K562 (cell line): ENCODE data around the gene PCBP2. TPM values are rescaled to one million over a fixed set of nuclear protein-coding genes. Genes with fewer than 3 reads are reported as not detected.

Experiments used
- ADNP ChIP-seq: fragments of 200-800 bp; sonication (Bioruptor generic); IDR thresholded peaks from 2 replicates; pipeline ENCODE4 v1.6.1; 2016; ENCODE audit warnings: missing genetic modification characterization, missing compliant biosample characterization
- BDP1 ChIP-seq: IDR thresholded peaks from 3 replicates; pipeline ENCODE4 v1.6.1; 2011; ENCODE audit not compliant: insufficient read length, insufficient read depth
- BRCA1 ChIP-seq, 2 experiments: fragments of 450-650 bp in 1 of 2; sonication (generic) in 1 of 2; formaldehyde crosslinking in 1 of 2; IDR thresholded peaks; 2 replicates each; pipeline versions ENCODE4 v1.5.0 to v1.6.1; 2017 to 2020; ENCODE audit warnings: mild to moderate bottlenecking in 1 of 2, missing genetic modification reagents in 1 of 2
- CHD1 ChIP-seq: fragments of 200-600 bp; sonication (generic); IDR thresholded peaks from one replicate; pipeline ENCODE4 v1.6.1; 2012; ENCODE audit warnings: mild to moderate bottlenecking, moderate library complexity, low read length, inconsistent platforms
- ESRRA ChIP-seq: fragments of 450-650 bp; IDR thresholded peaks from 2 replicates; pipeline ENCODE4 v1.6.1; 2014; ENCODE audit warnings: low read depth, mild to moderate bottlenecking, moderate library complexity, borderline replicate concordance
- FOXJ2 ChIP-seq: fragments of 200-800 bp; sonication (Bioruptor generic); IDR thresholded peaks from 2 replicates; pipeline ENCODE4 v1.6.1; 2016; ENCODE audit warnings: missing genetic modification characterization, missing compliant biosample characterization
- FOXP1 ChIP-seq: sonication (generic); formaldehyde crosslinking; IDR thresholded peaks from 2 replicates; pipeline ENCODE4 v1.8.0; 2022; ENCODE audit warnings: mild to moderate bottlenecking, missing genetic modification reagents
- GTF2A2 ChIP-seq: IDR thresholded peaks from 2 replicates; pipeline ENCODE4 v1.6.1; 2016; ENCODE audit warnings: mild to moderate bottlenecking, missing genetic modification characterization, missing compliant biosample characterization
- HMG20A ChIP-seq: fragments of 450-650 bp; formaldehyde crosslinking; conservative IDR thresholded peaks from 2 replicates; pipeline ENCODE4 v1.4.0; 2020; ENCODE audit warnings: mild to moderate bottlenecking, mixed read lengths
- KLF6 ChIP-seq: fragments of 250-450 bp; sonication (Bioruptor Pico); IDR thresholded peaks from 2 replicates; pipeline ENCODE4 v1.4.0; 2020; ENCODE audit warnings: mild to moderate bottlenecking, moderate library complexity, borderline replicate concordance
- NCOA2 ChIP-seq, 2 experiments: fragments of 450-650 bp; IDR thresholded peaks; 2 replicates each; pipeline ENCODE4 v1.6.1; 2018; ENCODE audit warnings: mild to moderate bottlenecking in 2 of 2, moderate library complexity in 1 of 2; ENCODE audit not compliant: partially characterized antibody in 2 of 2
- PHF8 ChIP-seq: fragments of 200-600 bp; sonication (generic); IDR thresholded peaks from 2 replicates; pipeline ENCODE4 v1.6.1; 2012; ENCODE audit warnings: mixed run types, mild to moderate bottlenecking, inconsistent platforms, low read length, moderate library complexity, borderline replicate concordance
- TAF1 ChIP-seq: IDR thresholded peaks from 2 replicates; pipeline ENCODE4 v1.6.1; 2011; ENCODE audit warnings: mild to moderate bottlenecking, low read length, moderate library complexity; ENCODE audit not compliant: insufficient read depth, control insufficient read depth, severe bottlenecking; ENCODE audit errors: extremely low read depth
- ZFP1 ChIP-seq: fragments of 450-650 bp; formaldehyde crosslinking; IDR thresholded peaks from 2 replicates; pipeline ENCODE4 v1.4.0; 2020; ENCODE audit warnings: mild to moderate bottlenecking, mixed read lengths
- ZNF217 ChIP-seq: sonication (generic); formaldehyde crosslinking; IDR thresholded peaks from 2 replicates; pipeline ENCODE4 v1.8.0; 2022; ENCODE audit warnings: mild to moderate bottlenecking, missing genetic modification reagents
- ZNF586 ChIP-seq: fragments of 450-650 bp; formaldehyde crosslinking; conservative IDR thresholded peaks from 2 replicates; pipeline ENCODE4 v1.4.0; 2020; ENCODE audit warnings: mild to moderate bottlenecking, moderate library complexity
- polyA plus RNA-seq, 8 experiments: library from polyadenylated mRNA; depleted of rRNA in 4 of 8; stranded (reverse) in 5 of 8; unstranded in 3 of 8; fragments of >200 nt; fragmentation: Nextera tagmentation in 2 of 8; fragmentation: Illumina TruSeq in 1 of 8; extraction: Ambion mirVana in 2 of 8; extraction: Trizol in 1 of 8; gene quantifications; 2 replicates each; pipeline versions ENCODE4 v1.2.1 to v1.2.3, GENCODE V29; 2011 to 2014; ENCODE audit warnings: inconsistent platforms in 1 of 8, missing spikeins in 1 of 8
- total RNA-seq, 7 experiments: library from RNA; depleted of rRNA in 6 of 7; stranded (reverse); fragments of >200 nt in 6 of 7; fragmentation: Illumina TruSeq in 2 of 7; extraction: Trizol in 2 of 7; gene quantifications; 2 replicates each; pipeline versions ENCODE4 v1.2.1 to v1.2.3, GENCODE V29; 2011 to 2021; ENCODE audit warnings: low replicate concordance in 1 of 7
- TF ChIP-seq, protein P1 (sequence below), 3 experiments: fragments of 200-800 bp in 1 of 3; sonication (Bioruptor generic) in 1 of 3; sonication (generic) in 1 of 3; formaldehyde crosslinking in 1 of 3; IDR thresholded peaks; 2 replicates each; pipeline versions ENCODE4 v1.6.1 to v1.8.0; 2016 to 2022; ENCODE audit warnings: mild to moderate bottlenecking in 2 of 3, missing compliant biosample characterization in 2 of 3, missing genetic modification characterization in 2 of 3, missing genetic modification reagents in 1 of 3
- TF ChIP-seq, protein P2 (sequence below): fragments of 250-450 bp; sonication (Bioruptor Pico); IDR thresholded peaks from 2 replicates; pipeline ENCODE4 v1.4.0; 2020
- TF ChIP-seq, protein P3 (sequence below): sonication (generic); formaldehyde crosslinking; IDR thresholded peaks from 2 replicates; pipeline ENCODE4 v1.8.0; 2022; ENCODE audit warnings: missing genetic modification reagents, mild to moderate bottlenecking, moderate library complexity, borderline replicate concordance
- TF ChIP-seq, protein P4 (sequence below): fragments of 250-450 bp; sonication (Bioruptor Pico); IDR thresholded peaks from 2 replicates; pipeline ENCODE4 v1.9.0; 2021; ENCODE audit warnings: mild to moderate bottlenecking, inconsistent platforms

Gene PCBP2
- total and polyA plus RNA-seq, 9 of the 15 experiments (the other 6 are each of a cell fraction or from before 2014, with no cell fraction given) = 137 to 831 (median 328) TPM

DNA sequence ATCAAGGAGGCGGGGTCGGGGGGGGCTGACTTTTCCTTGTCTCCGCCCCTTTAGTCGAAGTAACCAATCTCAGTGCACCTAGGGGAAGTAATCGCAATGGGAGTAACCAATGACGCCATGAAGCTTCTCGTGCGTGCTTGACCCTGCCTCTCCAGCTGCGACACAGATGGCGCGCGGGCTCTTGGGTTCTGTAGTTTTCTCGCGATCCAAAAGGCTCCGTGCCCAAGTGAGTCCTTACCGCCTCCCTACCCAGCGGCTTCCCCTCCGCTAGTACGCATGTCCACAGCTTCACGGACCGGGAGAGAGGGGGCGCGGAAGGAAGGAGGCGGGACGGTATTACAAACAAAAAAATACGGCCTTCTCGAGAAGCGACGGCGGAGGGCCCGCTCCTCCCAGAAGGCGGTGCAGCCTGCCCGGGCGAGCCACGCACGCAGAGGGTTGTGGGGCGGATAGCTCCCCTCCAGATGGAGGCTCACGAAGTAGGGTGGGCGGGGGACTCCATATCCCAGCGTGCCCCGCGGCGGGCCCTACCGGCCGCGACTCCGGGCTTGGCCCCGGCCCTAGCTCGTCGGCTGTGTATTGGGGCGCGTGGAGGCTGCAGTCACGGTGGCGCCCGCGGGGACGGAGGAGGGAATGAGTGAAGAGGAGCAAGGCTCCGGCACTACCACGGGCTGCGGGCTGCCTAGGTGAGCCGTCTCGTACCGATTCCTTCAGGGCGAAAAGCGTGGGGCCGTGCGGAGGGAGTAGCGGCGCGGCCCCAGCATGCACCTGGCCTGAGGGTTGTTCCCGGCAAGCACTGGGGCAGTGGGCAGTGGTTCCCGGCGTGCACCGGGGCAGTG lies 49.1 kb downstream of the PCBP2 start, which contains the start of gene TARBP2 (continued):
- TF ChIP-seq BRCA1 (IDR thresholded peaks at IDR 0.05) (no peak), BRCA1 (CRISPR knock-in tag; IDR thresholded peaks at IDR 0.05) (no peak), BDP1 (no peak), FOXP1 (peak; percentile 63; the same call in 1 of the 2 replicates), FOXJ2 (tag) (peak; percentile 46; the same call in 1 of the 2 replicates), ADNP (tag) (no peak), CHD1 (no peak), ZNF217 (no peak), ZNF586 (CRISPR knock-in tag) (no peak; the same call in 1 of the 2 replicates), TAF1 (peak; percentile 41), NCOA2 (IDR thresholded peaks at IDR 0.05; ENCODE audit: partially characterized antibody in 2 of 2) (no peak), GTF2A2 (0 out of 2 replicates have a peak, but pooled peaks have one; percentile 42), ESRRA (0 out of 2 replicates have a peak, but pooled peaks have one; percentile 10), ZFP1 (CRISPR knock-in tag) (peak; percentile 54; the same call in 1 of the 2 replicates), PHF8 (peak; percentile 95), KLF6 (CRISPR knock-in tag) (peak; percentile 82; the same call in 1 of the 2 replicates), HMG20A (CRISPR knock-in tag) (no peak)
- TF ChIP-seq, protein P1, sequence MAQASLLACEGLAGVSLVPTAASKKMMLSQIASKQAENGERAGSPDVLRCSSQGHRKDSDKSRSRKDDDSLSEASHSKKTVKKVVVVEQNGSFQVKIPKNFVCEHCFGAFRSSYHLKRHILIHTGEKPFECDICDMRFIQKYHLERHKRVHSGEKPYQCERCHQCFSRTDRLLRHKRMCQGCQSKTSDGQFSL (CRISPR knock-in tag; IDR thresholded peaks at IDR 0.05) = peak; percentile 72; the same call in 1 of the 2 replicates
- TF ChIP-seq, protein P1 (tag; IDR thresholded peaks at IDR 0.05) = peak in 1 of 2 experiments; percentile 53; a peak in 1 of 4 replicates
- TF ChIP-seq, protein P2, sequence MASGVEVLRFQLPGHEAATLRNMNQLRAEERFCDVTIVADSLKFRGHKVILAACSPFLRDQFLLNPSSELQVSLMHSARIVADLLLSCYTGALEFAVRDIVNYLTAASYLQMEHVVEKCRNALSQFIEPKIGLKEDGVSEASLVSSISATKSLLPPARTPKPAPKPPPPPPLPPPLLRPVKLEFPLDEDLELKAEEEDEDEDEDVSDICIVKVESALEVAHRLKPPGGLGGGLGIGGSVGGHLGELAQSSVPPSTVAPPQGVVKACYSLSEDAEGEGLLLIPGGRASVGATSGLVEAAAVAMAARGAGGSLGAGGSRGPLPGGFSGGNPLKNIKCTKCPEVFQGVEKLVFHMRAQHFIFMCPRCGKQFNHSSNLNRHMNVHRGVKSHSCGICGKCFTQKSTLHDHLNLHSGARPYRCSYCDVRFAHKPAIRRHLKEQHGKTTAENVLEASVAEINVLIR (CRISPR knock-in tag) = peak; percentile 85
- TF ChIP-seq, protein P3, sequence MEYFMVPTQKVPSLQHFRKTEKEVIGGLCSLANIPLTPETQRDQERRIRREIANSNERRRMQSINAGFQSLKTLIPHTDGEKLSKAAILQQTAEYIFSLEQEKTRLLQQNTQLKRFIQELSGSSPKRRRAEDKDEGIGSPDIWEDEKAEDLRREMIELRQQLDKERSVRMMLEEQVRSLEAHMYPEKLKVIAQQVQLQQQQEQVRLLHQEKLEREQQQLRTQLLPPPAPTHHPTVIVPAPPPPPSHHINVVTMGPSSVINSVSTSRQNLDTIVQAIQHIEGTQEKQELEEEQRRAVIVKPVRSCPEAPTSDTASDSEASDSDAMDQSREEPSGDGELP (CRISPR knock-in tag) = peak; percentile 98
- TF ChIP-seq, protein P4, sequence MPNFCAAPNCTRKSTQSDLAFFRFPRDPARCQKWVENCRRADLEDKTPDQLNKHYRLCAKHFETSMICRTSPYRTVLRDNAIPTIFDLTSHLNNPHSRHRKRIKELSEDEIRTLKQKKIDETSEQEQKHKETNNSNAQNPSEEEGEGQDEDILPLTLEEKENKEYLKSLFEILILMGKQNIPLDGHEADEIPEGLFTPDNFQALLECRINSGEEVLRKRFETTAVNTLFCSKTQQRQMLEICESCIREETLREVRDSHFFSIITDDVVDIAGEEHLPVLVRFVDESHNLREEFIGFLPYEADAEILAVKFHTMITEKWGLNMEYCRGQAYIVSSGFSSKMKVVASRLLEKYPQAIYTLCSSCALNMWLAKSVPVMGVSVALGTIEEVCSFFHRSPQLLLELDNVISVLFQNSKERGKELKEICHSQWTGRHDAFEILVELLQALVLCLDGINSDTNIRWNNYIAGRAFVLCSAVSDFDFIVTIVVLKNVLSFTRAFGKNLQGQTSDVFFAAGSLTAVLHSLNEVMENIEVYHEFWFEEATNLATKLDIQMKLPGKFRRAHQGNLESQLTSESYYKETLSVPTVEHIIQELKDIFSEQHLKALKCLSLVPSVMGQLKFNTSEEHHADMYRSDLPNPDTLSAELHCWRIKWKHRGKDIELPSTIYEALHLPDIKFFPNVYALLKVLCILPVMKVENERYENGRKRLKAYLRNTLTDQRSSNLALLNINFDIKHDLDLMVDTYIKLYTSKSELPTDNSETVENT (CRISPR knock-in tag) = peak; percentile 22; the same call in 1 of the 2 replicates
